HG03025 (cell line): ENCODE data around the gene DEK.

Experiments used
- ATAC-seq: cut with Tn5 transposase; IDR thresholded peaks from one replicate; pipeline ENCODE4 v1.9.1; 2021; ENCODE audit warnings: mild to moderate bottlenecking, moderate library complexity; ENCODE audit not compliant: unreplicated experiment, low FRiP score

Gene DEK

GRCh38 chr6:18266523-18266912 lies 2.2 kb upstream of the DEK start:
- no peak for ATAC-seq

- no peak for ATAC-seq
Measured at GRCh38 chr6:18265787-18266522, 1.6 kb upstream of the DEK start.

- ATAC-seq, result no peak
Measured at GRCh38 chr6:18264923-18265377, 620 bp upstream of the DEK start.

- no peak for ATAC-seq
Measured at GRCh38 chr6:18263418-18264218, 712 bp downstream of the DEK start.

- ATAC-seq, result peak; percentile 70
Measured at GRCh38 chr6:18262702-18263417, 1.5 kb downstream of the DEK start.

GRCh38 chr6:18261877-18262276 lies 2.5 kb downstream of the DEK start:
- no peak for ATAC-seq

GRCh38 chr6:18260448-18261106 lies 3.8 kb downstream of the DEK start:
- ATAC-seq, result peak; percentile 30

GRCh38 chr6:18259675-18260447 lies 4.5 kb downstream of the DEK start:
- no peak for ATAC-seq

- ATAC-seq, result no peak
Measured at GRCh38 chr6:18254793-18255192, 9.5 kb downstream of the DEK start.

GRCh38 chr6:18253635-18254034 lies 10.7 kb downstream of the DEK start:
- ATAC-seq, result no peak

GRCh38 chr6:18249271-18249670 lies 15.1 kb downstream of the DEK start:
- ATAC-seq, result no peak

- ATAC-seq, result no peak
Measured at GRCh38 chr6:18248698-18249097, 15.6 kb downstream of the DEK start.

- ATAC-seq, result no peak
Measured at GRCh38 chr6:18247002-18247401, 17.3 kb downstream of the DEK start.

GRCh38 chr6:18246205-18246604 lies 18.1 kb downstream of the DEK start:
- no peak for ATAC-seq

GRCh38 chr6:18245642-18246041 lies 18.7 kb downstream of the DEK start:
- ATAC-seq, result no peak

- ATAC-seq, result no peak
Measured at GRCh38 chr6:18245079-18245478, 19.3 kb downstream of the DEK start.

GRCh38 chr6:18244251-18244650 lies 20.1 kb downstream of the DEK start:
- ATAC-seq, result no peak

GRCh38 chr6:18243302-18243893 lies 20.9 kb downstream of the DEK start:
- no peak for ATAC-seq

GRCh38 chr6:18242062-18242851 lies 22.1 kb downstream of the DEK start:
- ATAC-seq, result no peak
